GM18505 (cell line): ENCODE measurements around the gene AUTS2.

Experiments
- ATAC-seq: cut with Tn5 transposase; IDR thresholded peaks from one replicate; pipeline ENCODE4 v1.9.1; 2021; ENCODE audit not compliant: unreplicated experiment
- POLR2A ChIP-seq: IDR thresholded peaks from 4 replicates; pipeline ENCODE4 v1.6.1; 2011; ENCODE audit warnings: borderline replicate concordance; ENCODE audit not compliant: insufficient read depth, insufficient read length; ENCODE audit errors: extremely low read depth

Gene AUTS2

GRCh38 chr7:70405241-70405640 is 807.0 kb downstream of the AUTS2 start:
- no peak for ATAC-seq

GRCh38 chr7:70406186-70406949 is 808.1 kb downstream of the AUTS2 start:
- TF ChIP-seq POLR2A, result no peak
- no peak for ATAC-seq

More at GRCh38 chr7:70405241-70405640, 807.0 kb downstream of the AUTS2 start:
- TF ChIP-seq POLR2A, result no peak

- ATAC-seq, result no peak
- no peak for TF ChIP-seq POLR2A
These were observed 808.6 kb downstream of the AUTS2 start for GRCh38 chr7:70406950-70407209.

- no peak for TF ChIP-seq POLR2A
- no peak for ATAC-seq
These were observed 810.2 kb downstream of the AUTS2 start for GRCh38 chr7:70408477-70408876.

GRCh38 chr7:70408891-70409290 is 810.6 kb downstream of the AUTS2 start:
- ATAC-seq, result no peak
- TF ChIP-seq POLR2A, result no peak

- TF ChIP-seq POLR2A, result no peak
- ATAC-seq, result peak; percentile 74
These were observed 812.0 kb downstream of the AUTS2 start for GRCh38 chr7:70410134-70410750.

GRCh38 chr7:70414368-70414767 is 816.1 kb downstream of the AUTS2 start:
- no peak for ATAC-seq
- TF ChIP-seq POLR2A, result no peak

GRCh38 chr7:70415179-70415972 is 817.1 kb downstream of the AUTS2 start:
- no peak for TF ChIP-seq POLR2A
- peak; percentile 50 for ATAC-seq

GRCh38 chr7:70416347-70416985 is 818.2 kb downstream of the AUTS2 start:
- ATAC-seq, result no peak
- TF ChIP-seq POLR2A, result no peak

- no peak for TF ChIP-seq POLR2A
- no peak for ATAC-seq
These were observed 818.8 kb downstream of the AUTS2 start for GRCh38 chr7:70416986-70417655.

GRCh38 chr7:70419526-70420380 is 821.5 kb downstream of the AUTS2 start:
- no peak for ATAC-seq
- TF ChIP-seq POLR2A, result no peak

- TF ChIP-seq POLR2A, result no peak
- ATAC-seq, result no peak
These were observed 822.0 kb downstream of the AUTS2 start for GRCh38 chr7:70420381-70420662.

- no peak for TF ChIP-seq POLR2A
- no peak for ATAC-seq
These were observed 823.0 kb downstream of the AUTS2 start for GRCh38 chr7:70421319-70421718.

- no peak for ATAC-seq
- TF ChIP-seq POLR2A, result no peak
These were observed 828.1 kb downstream of the AUTS2 start for GRCh38 chr7:70426249-70426880.
